Measurements from ENCODE around the gene CTNNA3.

CTNNA3 gene

GRCh38 chr10:66246177-66246576, 1449.8 kb downstream of the CTNNA3 start:
- no peak for DNase-seq

- DNase-seq, result no peak
Observed at GRCh38 chr10:66244953-66245352, 1451.0 kb downstream of the CTNNA3 start.

GRCh38 chr10:66242885-66243284, 1453.1 kb downstream of the CTNNA3 start:
- no peak for DNase-seq

- DNase-seq, result no peak
Observed at GRCh38 chr10:66239062-66239461, 1456.9 kb downstream of the CTNNA3 start.

- DNase-seq, result no peak
Observed at GRCh38 chr10:66238343-66238742, 1457.7 kb downstream of the CTNNA3 start.

- DNase-seq, result no peak
Observed at GRCh38 chr10:66234872-66235271, 1461.1 kb downstream of the CTNNA3 start.

GRCh38 chr10:66228887-66229286, 1467.1 kb downstream of the CTNNA3 start:
- DNase-seq, result no peak

- DNase-seq, result no peak
Observed at GRCh38 chr10:66223656-66224055, 1472.3 kb downstream of the CTNNA3 start.

GRCh38 chr10:66222462-66223046, 1473.4 kb downstream of the CTNNA3 start:
- DNase-seq, result no peak

- DNase-seq, result no peak
Observed at GRCh38 chr10:66218981-66219587, 1476.9 kb downstream of the CTNNA3 start.

- no peak for DNase-seq
Observed at GRCh38 chr10:66218289-66218688, 1477.7 kb downstream of the CTNNA3 start.

GRCh38 chr10:66215920-66216319, 1480.1 kb downstream of the CTNNA3 start:
- DNase-seq, result peak; percentile 59

- DNase-seq, result no peak
Observed at GRCh38 chr10:66214721-66215404, 1481.1 kb downstream of the CTNNA3 start.

- no peak for DNase-seq
Observed at GRCh38 chr10:66209025-66209424, 1487.0 kb downstream of the CTNNA3 start.

- DNase-seq, result no peak
Observed at GRCh38 chr10:66204838-66205237, 1491.2 kb downstream of the CTNNA3 start.

GRCh38 chr10:66202101-66202500, 1493.9 kb downstream of the CTNNA3 start:
- no peak for DNase-seq

- DNase-seq, result no peak
Observed at GRCh38 chr10:66192162-66192831, 1503.7 kb downstream of the CTNNA3 start.

- no peak for DNase-seq
Observed at GRCh38 chr10:66190413-66190812, 1505.6 kb downstream of the CTNNA3 start.

- no peak for DNase-seq
Observed at GRCh38 chr10:66189271-66189670, 1506.7 kb downstream of the CTNNA3 start.

GRCh38 chr10:66187053-66187733, 1508.8 kb downstream of the CTNNA3 start:
- DNase-seq, result no peak

GRCh38 chr10:66183028-66183427, 1513.0 kb downstream of the CTNNA3 start:
- DNase-seq, result no peak

GRCh38 chr10:66180581-66181318, 1515.2 kb downstream of the CTNNA3 start:
- no peak for DNase-seq

GRCh38 chr10:66180021-66180420, 1516.0 kb downstream of the CTNNA3 start:
- DNase-seq, result no peak

All from NCI-H1048 (cell line).